ENCODE data around the gene COQ7.

The COQ7 gene

DNA sequence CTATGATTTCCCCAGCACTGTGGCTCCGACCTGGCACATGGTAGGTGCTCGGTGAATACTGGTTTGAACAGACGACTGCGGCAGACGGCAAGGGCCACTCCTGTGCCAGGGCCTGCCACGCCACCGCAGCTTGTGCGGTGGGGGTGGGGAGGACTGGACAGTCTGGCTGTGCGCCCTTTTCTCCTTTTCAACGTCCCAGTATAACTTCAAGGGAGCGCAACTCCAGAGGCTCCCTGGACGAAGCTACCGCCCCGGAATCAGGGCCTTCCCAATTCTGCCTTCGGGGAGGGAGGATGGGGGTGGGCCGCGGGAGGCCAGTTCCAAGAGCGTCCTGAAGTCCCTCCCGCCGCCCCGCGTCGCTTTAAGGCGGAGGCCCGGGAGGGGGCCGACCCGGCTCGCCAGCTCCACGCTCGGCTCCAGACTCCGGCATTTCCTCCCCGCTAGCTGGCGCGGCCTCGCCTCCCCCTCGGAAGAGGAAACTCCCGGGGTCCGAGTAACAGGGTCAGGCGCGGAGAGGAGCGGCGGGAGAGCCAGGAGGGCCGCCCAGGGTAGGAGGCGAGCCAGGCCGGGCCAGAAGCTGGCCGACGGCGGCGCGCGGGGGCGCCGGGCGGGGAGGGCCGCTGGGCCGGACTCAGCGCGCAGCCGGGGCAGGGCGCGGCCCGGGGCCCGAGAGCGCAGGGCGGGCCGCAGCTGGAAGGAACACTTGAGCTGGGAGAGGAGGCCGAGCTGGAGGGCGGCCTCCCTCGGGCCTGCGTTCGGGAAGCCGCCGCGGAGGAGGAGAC lies 46.4 kb downstream of the COQ7 start, which contains the start of gene ITPRIPL2:
ITPRIPL2 (plus strand) TSS at position 388 of the 782 bp plus-strand sequence. CDS start 498 bp downstream, outside the sequence.
- no peak for DNase-seq

DNA sequence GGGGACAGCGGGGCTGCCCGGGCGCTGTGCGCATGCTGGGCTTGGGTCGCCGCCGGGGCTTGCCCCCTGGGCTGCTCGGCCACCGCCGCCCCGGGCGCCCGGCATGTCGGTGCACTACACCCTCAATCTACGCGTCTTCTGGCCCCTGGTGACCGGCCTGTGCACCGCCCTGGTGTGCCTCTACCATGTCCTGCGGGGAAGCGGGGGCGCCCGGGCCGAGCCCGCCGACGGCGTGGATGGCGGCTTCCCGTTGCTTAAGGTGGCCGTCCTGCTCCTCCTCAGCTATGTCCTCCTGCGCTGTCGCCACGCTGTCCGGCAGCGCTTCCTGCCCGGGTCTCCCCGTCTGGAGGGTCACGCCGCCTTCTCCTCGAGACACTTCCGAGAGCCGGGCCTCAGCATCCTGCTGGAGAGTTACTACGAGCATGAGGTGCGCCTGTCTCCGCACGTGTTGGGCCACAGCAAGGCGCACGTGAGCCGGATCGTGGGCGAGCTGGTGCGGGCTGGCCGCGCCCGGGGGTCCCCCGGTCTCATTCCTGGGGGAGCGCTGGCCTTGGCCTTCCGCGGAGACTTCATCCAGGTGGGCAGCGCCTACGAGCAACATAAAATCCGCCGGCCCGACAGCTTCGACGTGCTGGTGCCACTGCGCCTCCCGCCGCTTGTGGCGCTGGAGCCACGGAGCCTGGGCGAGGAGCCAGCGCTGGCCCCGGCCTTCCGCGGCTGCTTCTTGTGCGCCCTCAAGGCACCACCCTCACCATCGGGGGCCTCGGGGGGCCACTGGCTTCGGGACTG lies 47.1 kb downstream of the COQ7 start:
- no peak for DNase-seq

DNA sequence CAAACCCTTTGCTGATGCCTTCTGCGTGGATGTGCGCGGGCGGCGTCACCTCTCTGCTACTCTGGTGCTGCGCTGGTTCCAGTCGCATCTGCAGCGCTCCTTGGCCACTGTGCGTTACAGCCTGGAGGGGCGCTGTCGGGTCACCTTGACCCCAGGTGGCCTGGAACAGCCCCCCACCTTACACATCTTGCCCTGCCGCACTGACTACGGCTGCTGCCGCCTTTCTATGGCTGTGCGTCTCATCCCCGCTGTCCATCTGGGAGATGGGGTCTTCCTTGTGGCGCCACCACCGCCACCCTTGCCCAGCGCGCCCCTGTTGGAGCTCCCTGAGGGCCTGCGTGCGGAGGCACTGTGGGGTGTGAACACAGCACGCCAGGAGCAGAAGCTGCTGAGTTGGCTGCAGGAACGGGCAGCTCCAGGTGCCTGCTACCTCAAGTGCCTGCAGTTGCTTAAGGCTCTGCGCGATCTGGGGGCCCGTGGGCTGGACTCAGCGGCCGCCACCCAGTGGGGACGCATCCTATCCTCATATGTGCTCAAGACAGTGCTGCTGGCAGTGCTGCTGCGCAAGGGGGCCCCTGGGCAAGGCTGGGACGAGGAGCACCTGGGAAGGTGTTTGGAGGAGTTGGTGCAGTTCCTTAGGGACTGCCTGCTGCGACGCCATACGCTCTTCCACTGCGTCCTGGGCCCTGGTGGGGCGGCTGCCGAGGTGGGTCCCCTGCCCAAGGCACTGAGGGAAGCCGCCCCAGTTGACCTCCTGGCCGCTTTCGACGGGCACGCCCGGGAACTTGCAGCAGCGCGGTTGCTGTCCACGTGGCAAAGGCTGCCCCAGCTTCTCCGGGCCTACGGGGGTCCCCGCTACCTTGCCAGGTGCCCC lies 48.0 kb downstream of the COQ7 start:
- no peak for DNase-seq

DNA sequence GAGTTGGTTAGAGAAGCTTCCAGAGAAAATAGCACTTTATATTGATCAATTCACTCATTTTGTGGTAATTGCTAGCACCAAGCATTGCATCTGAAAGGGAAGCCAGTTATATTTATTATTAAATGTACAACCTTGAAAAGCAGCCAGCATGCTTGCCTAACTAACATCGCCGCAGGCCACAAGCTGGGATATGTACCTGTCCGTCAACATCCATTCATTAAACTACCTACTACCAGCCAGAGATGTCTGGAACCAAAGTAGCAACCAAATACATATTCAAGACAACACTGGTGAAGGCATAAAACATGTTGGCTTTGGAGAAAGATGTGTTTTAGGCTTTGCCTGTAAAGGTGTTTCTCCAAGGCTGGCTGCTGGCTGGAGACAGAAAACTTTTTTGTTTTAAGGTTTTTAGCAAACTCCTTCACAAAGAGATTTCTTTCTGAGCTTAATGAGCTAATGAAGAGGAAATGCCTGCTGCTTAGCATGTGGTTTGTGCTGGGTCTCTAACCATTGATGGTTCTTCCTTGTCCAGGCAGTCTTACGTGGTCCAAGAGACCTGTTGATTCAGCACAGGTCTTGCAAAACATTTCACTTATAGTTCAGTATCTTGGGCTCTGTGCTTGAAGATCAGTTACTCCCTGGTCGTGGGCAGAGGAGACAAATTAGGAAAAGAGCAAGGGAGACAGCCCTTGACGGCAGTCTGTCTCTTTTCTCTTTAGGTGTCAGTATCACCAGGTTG lies 49.5 kb downstream of the COQ7 start:
- DNase-seq: no peak

DNA sequence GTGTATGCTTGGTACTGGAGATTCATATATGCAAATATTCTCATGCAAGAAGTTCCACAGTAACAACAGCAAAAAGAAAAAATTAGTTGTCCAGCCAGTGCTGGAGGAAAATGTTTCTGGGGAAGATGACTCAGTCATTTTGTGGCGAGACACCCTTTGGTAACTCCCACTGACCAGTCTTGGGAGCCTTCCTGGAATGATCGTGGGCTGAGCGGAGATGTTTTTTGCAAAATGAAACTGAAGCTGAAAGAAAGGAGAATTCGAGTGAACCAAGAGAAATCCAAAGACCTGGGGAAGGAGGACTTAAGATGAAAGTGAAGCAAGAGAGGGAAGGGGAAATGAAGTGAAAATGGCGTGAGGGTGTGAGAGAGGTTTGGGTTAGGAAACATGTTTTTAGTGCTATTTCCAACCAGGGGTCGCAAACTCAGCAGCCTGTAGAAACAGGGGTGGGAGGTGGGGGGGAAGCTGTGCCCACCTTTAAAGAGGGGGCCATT lies 51.6 kb downstream of the COQ7 start:
- DNase-seq: no peak

DNA sequence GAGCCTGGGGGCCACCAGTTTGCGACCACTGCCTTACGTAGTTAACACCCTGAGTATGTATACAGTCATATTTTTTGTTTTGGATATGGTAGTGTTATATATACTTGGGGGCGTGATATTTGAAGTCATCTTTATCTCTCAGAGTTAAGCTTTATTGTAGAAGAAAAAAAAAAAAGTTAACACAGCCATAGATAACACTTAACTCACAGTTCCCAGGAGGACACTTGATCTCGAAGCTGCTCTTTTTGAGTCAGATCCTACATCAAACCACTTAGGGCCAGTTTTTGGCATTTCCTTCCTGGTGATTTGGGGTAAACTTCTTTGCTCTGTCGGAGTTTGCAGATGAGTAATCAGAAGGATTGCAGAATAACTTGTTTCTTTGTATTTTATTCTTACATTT lies 52.1 kb downstream of the COQ7 start:
- no peak for DNase-seq

DNA sequence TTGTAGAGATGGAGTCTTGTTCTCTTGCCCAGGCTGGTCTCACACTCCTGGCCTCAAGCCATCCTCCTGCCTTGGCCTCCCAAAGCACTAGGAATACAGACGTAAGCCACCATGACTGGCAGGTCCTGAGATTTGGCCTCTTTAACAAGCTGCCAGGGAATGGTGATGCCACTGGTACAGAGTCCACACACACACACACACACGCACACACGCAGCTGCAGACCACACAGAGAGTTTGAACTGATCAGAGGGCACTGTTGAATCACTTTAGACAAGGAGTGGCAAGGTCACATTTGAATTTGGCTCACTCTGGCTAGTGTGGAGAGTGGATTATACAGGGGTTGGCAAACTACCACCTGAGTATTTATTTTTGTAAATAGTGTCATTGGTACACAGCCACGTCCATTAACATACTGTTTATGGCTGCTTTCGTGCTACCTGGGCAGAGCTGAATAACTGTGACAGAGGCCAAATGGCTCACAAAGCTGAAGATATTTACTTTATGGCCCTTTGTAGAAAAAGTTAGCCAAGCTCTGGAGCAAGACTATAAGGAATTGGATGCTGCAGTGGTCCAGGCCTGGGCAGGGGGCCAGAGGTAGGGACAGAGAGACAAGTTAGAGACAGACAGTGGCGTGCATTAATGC lies 56.2 kb downstream of the COQ7 start:
- DNase-seq: no peak

DNA sequence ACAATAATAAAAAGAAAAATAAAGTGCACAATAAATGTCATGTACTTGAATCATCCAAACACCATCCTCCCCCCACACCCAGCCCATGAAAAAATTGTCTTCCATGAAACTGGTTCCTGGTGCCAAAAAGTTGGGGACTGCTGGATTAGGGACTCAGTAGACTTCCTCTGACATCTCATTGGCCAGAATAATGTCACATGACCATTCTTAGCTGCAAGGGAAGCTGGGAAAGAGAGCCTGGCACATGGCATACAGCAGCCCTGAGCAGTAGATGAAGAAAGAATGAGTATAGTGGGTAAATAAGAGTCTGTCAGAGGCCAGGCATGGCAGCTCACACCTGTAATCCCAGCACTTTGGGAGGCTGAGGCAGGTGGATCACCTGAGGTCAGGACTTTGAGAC lies 58.9 kb downstream of the COQ7 start:
- no peak for DNase-seq

DNA sequence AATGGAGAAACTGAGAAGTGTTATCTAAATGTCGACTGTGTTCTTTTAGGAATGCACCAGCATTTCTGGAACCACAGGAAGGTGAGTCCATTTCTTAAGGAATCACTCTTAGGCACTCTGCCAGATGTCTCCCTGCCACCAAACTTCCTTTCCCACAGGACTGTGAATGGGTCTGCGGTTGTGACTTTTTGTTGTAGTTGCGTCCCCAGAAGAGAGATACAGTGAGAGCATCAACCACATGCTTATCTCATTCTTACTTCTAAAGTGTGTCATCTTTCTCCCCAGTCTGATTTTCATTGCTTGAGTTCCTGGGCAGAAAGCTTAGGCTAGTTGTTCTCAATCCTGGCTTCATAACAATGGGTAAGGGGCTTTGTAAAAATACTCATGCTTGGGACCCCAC lies 59.8 kb downstream of the COQ7 start:
- DNase-seq: no peak

DNA sequence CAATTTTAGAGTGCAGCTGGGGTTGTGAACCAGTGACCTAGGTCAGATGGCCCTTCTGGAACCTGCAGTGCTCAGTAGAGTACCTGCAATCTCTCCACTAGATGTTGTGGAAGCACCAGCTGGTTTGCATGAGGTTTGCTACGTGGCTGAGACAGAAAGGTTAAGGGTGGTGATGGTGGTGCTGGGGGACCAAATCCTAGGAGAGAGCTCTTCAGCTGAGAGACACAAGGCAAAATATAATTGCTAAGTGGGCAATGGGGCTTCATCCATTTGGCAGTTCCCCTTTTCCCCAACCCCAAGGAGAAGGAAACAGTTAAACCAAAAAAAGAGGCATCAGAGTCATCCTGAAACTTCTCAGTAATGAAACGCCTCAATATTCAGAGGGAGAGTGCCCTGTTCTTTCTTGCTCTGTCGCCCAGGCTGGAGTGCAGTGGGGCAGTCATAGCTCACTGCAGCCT lies 60.3 kb downstream of the COQ7 start:
- DNase-seq: no peak

DNA sequence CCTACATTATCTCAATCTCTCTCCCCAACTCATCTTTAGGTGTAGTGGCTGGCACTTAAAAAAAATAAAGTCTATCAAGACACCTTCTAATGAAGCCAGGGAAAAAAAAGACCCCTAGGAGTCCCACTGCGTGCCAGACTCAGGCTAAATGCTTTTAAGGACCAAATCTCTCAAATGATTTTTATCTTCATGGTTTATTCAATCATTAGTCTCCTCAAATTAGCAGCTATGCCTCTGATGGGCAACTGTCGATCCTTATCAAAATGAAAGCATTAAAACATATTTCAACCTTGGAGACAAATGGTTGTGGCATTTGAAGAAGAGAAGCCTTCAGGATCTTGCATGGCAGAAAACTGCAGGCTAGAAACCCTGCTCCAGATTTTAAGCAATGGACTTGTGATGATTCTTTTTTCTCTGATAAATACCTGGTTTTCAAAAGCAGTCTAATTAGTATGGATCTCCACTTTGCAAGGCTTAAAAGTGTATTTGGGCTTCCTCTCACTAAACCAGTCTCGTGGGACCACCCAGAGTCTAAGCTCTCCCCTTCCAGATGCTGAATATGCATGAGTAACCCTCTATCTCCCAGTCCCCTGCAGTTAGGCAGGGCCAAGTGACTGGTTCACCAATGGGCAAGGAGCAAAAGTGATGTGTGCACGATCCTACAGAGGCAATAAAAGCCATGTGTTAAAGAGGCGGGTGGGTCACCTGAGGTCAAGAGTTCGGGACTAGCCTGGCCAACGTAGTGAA lies 61.2 kb downstream of the COQ7 start:
- DNase-seq: no peak

All from NCI-H187 treated with DMSO at 0.1 percent for 48 hours (cell line).